Fibroblast of peridontal ligament (primary cell): Measurements from ENCODE around the gene LGMN.

Experiments used
- DNase-seq: peaks from one replicate; pipeline ENCODE4 v3.0.0-alpha.2; 2010; ENCODE audit errors: extremely low read depth

Gene LGMN

DNA sequence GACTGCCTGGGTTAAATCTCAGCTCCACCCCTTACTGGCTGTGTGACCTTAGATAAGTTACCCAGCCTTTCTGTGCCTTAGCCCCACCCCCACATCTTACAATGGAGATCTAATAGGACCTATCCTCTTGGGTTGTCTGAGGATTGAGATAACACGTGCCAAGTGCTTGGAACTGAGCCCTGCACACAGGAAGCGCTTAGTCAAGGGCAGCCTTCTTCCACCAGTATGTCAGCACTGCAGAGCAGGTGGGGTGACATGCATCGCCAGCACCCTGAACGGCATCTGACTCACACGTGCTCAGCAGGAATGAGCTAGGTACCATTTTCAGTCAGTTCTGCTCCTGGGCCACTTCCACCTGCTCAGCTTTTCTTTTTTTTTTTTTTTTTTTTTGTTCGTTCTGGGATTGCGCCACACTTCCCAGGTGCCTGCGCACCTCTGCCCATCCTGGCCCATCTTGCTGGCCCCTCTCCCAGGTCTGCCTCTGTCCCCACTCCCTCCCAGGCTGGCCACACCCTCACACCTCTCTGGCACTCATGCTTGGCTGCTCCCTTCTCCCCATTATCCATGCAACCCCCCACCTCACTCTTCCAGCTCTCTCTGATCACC lies 19.6 kb downstream of the LGMN start:
- DNase-seq = no peak

DNA sequence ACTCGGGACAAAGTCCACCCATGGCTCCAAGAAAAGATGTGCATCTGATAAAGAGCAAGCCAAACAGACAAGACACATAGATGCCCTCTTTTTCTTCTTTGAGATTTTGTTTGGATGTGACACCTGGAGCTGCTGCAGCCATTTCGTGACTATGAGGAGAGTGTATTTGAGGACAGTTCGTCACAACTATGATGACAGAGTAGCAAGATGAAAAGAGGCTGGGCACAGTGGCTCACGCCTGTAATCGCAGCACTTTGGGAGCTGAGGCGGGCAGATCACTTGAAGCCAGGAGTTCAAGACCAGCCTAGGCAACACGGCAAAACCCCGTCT lies 21.5 kb downstream of the LGMN start:
- no peak for DNase-seq

DNA sequence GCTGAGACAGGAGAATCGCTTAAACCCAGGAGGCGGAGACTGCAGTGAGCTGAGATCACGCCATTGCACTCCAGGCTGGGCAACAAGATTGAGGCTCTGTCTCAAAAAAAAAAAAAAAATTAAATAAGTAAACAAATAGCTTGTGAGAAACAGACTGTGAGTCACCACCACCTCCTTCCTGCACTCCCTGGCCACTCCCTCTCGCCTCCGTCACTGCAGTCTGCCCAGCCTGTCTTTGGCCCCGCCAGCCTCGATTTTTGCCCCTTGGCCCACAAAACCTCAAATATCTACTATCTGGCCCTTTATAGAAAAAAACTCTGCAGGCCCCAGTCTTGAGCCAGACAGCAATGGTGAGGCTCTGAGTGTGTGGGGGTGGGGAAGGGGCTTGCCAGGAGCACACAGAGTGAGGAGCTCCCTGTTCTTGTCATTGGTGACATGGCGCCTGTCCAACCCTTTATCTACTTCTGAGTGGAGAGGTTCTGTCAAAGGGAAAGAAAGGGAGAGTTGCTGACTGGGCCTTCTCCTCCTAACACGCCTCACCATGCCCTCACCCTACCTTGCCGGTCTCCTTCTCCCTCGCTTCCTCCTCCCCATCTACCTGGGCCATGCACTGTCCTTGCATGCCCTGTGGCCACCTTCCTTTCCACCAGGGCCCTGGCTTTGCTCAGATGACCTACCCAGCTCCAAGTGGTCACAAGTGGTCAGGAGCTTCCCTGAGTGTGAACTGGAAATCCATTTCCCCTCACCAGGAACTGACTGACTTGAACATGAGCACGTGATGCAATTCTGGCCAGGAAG lies 22.1 kb downstream of the LGMN start:
- peak; percentile 82 for DNase-seq

DNA sequence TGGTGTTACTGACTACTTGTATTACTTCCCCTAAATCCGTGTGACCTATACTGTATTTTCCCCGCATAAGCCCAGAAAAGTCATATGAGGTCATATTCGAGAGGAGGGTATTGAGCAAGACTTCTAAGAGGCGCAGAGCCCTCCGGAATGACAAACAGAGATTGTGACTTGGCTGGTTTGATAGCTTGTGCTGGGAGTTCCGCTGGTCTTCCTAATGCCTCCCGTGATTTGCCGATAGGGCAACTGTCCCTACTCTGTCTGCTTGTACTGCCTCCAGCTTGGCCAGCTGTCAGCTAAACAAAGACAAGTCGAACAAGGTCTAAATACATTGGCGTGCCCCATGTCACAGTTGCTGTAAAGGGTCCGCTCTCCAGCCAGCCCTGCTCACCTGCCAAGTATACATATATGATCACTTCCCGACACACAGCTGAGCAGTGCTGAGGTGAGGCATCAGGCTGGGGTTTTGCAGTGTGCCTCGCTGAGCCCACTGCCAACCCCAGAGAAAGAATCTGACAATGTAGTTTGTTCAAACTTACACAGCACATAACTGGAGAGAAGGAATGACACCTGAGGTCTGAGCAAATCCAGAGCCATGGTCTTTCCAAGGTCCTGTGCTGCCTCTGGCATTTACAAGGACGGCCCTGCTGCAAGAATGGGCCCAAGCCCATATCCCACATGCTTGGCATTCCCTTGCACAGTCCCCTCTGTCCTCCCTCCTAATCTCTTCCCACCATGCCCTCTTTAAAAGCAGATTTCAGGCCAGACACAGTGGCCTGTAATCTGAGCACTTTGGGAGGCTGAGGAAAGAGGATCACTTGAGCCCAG lies 23.7 kb downstream of the LGMN start:
- no peak for DNase-seq

DNA sequence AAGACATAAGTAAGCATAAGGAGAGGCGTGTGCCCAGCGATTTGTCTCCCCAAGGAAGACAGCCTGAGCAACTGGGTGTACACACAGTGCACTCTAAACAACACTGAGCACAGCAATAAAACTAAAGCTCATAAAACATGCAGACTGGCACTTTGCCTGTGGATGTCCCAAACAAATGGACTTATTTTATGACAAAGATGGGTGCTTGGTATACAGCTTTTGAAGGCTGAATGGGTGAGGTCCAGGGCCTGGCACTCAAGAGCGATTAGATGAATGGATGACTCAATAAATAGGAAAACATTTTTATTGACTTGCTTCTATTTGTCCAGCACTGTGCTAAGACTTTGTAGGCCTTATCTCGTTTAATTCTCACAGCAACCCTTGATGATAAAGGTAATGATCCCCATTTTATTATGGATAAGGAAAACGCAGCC lies 28.5 kb downstream of the LGMN start:
- no peak for DNase-seq

DNA sequence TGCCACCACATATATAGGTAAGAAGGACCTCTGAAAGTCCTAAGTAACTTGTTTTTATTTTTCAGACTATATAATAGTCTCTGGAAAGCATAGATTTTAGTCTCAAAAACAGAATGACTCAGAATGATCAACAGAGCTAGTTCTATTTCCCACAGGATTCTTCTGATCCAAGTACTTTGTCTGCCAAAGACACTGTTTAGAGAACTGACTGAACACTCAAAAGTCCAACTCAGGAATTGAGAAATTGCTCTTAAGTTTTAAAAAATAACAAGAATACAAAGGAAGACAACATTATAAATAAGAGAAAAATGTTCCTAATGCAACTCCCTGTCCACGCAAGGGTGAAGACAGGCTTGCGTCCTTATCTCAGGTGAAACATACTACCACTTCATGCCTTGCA lies 29.0 kb downstream of the LGMN start:
- peak; percentile 90 for DNase-seq

DNA sequence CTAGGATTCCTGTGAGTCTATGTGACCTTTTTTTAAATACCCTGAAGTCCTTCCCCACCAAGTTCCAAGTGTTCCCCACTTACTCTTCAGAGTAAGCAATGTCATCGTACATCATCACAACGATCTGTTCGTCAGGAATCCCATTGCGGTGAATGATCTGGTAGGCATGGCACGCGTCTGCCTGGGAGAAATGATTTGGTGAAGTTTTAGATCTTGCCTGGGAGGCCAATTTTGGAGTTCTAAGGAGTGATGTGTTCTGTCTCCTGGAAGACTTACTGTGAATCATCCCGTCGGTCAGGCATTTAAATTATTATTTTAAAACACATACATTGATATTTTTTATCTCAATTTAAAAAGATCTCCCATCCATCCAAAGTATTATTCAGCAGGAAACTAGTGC lies 29.8 kb downstream of the LGMN start:
- DNase-seq = peak; percentile 83

DNA sequence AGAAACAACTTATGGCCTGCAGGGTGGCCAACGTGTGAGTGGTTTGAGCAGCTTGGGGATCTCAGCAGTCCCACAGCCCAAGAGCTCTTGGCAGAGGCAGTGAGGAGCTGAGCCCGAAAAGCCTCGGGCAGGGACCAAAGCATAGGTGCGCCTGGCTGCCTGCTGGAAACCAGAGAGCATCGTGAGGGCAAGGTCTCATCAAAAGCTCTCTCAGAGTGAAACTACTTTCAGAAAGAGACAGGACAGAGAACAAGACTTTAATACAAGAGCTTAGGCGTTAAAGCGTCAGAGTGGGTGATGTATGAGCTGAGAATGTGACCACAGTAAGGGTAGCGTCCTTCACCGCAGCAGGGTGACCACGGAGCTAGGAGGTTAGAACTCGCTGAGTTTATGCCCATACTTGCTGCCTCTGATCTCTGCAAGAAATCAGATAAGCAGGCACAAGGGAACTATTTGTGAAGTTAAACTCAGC lies 30.8 kb downstream of the LGMN start:
- DNase-seq = peak; percentile 21

DNA sequence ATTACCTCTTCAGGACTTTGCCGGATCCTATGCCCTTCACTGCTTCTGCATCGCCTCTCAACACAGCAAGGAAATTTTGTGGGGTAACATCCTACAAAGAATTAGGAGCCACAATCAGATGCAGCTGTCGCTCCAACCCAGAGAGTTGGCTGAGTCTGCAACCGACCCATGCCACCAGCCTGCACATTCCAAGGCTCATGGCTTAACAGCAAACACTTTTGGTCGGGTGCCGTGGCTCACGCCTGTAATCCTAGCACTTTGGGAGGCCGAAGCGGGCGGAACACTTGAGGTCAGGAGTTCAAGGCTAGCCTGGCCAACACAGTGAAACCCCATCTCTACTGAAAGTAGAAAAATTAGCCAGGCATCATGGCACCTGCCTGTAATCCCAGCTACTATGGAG lies 32.3 kb downstream of the LGMN start:
- DNase-seq = no peak

DNA sequence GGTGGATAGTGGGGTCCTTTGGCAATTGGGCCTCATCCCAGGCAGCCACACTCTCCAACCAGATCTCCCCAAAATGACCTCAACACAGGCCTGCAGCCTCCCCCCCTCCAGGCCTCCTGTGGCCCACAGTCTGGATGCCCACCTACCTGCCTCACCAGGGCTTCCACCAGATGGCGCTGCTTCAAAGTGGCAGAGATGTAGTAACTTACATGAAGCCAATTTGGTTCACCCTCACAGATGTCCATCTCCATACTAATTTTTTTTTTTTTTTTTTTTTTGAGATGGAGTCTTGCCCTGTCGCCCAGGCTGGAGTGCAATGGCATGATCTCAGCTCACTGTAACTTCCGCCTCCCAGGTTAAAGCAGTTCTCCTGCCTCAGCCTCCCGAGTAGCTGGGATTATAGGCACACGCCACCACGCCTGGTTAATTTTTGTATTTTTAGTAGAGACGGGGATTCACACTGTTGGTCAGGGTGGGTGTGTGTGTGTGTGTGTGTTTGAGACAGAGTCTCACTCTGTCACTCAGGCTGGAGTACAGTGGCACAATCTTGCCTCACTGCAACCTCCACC lies 33.6 kb downstream of the LGMN start:
- DNase-seq = peak; percentile 71

DNA sequence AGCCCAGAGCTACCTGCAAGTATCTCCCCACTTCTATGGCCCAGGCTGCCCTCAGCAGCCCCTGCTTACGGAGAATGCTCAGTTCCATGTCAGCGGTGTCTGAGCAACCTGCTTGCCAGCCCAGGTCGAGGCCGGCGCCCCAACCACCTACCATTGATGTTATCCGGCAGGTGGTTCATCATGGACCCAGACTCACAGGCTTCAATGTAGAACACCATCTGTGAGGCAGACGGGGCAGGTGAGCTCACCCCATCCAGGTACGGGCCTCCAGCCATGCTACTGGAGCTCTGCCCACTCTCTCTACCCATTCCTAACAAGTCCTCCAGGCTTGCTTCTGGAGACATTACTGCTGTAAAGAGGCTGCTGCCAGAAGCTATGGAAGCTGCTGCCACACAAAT lies 35.8 kb downstream of the LGMN start:
- no peak for DNase-seq

DNA sequence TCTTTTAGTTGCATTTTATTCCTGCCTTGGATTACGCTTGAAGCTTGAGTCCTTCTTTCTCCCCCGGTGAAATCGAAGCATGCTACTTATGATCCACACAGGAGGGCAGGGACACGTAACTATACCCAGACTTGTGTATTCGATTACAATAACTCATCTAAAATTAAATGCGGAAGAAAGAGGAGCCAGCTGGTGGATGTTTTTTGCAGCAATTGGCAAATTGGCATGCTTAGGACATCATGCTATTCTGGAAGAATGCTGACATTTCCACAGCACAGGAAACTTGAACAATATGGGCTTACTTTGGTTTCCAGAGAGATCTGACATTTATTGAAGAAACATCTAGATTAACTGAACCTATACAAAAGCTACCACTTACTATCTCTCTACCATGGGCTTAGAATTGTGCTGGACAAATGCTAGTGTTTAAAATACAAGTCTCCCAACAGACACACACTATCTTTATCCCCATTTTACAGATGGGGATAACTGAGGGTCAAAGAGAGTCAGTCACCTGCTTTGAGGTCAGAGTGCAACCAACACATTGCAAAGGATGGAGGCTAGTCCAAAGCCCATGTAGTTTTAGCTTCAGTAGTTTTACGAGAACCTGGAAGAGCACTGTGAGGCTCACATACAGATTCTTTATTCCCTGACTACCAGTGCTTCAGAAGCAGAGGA lies 36.3 kb downstream of the LGMN start:
- DNase-seq = no peak

DNA sequence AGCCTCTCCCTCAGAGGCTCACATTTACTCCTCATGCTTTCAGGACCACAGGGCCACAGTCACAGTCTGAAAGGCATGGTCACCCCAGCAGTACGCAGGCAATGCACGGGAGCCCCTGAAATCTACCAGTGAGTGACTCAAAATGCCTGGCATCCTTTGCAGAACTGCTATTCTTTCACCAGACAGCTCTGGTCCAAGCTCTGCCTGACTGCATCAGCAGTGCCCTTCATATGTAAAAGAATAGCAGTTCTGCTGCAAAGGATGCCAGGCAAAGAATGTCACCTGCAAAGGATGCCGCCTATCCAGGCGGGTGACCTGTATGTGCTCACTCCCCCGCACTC lies 38.5 kb downstream of the LGMN start:
- no peak for DNase-seq

DNA sequence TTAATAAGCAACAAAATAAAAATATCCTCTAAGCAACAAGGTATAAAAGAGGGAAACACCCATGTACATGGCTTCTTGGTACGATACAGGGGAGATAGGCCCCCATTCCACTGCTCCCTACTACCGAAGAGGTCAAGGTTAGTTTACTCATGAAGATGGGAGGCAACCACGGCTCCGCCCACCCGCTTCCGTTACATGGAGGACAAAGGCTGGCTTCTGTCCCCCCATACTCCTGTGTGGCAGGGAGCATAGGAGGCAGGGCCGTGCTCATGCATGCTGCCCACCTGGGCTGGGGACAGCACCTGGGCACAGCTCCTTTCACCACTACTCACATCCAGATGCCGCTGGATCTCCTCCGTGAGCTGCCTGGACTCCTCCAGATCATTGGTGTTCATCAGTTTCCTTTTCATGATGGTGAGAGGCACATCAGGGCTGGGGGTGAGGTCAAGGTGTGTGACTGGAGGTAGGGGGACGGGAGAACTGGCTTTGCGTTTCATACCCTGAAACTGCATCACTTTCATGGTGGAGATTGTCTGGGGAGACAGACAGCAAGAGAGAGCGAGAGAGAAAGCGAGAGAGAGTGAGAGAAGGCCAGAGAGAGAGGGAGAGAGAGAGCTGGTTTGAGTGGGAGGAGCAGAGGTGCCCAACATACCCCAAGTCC lies 39.0 kb downstream of the LGMN start:
- DNase-seq = no peak

DNA sequence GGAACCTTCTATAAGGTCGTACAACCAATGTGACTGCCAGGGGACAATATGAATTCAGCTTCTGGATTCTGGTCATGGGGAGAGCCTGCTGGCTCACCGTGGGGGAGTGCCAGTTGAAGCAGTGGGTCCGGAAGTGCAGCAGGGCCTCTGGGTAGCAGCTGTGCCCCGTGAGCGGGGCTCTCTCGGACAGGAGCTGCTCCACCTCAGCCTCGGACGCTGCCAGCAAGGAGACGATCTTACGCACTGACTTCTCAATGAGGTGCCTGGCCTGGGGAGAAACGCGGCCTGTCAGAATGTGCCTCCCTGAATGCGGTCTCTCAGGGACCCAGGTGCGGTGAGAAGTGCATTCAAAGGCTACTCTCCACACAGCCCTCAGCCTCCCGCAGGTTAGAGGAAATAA lies 42.0 kb downstream of the LGMN start:
- no peak for DNase-seq

DNA sequence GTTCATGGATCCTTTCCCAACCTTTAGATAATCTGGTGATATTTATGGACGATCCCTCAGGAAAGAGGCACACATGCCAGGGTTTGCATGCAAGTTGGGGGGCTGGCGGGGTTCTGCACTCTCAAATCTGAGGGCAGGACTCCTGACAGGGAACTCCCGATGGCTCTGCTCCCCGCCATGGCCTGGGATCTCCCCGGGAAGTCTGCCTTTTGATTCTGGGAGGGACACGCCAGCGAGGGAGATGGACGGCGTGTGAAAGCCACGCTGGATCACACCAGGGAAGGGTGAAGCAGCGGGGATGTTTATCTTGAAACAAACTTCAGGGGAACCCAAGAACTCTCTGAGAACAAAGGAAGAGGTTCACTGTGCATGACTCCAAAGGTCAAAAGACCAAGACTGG lies 43.6 kb downstream of the LGMN start:
- DNase-seq = no peak

DNA sequence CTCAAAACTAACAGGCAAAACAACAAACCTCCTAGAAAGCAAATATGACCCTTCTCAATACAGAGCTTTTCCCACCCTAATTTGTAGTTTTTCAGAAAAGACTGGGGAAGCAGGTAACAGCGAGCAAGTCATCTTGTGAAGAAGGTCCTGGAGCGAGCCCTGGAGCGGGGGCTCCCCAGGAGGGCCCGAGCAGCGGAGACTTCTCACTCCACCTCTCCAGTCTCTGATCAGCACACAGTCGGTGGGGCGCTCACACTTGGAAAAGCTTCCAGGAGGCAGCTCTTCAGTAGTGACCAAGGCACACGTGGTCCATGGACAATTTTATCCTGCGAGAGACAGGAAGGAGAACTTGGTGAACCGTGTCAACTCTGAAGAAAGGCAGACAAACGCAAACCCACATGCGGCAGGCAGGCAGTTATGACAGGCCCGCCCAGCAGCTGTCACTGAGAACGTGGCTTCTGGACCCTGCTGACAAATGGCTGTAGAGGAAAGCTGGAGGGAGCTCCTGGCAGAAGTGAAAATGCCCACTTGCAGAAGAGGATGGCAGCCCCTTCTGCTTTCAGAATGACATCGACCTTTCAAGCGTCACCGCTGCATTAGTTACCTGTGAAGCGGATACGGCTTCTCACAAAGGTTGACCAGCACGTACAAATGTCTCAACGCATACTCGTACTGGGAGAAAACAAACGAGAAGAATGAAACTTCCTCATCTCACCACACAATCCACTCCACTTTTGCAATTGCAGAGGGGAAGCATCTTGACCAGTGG lies 44.2 kb downstream of the LGMN start:
- no peak for DNase-seq

DNA sequence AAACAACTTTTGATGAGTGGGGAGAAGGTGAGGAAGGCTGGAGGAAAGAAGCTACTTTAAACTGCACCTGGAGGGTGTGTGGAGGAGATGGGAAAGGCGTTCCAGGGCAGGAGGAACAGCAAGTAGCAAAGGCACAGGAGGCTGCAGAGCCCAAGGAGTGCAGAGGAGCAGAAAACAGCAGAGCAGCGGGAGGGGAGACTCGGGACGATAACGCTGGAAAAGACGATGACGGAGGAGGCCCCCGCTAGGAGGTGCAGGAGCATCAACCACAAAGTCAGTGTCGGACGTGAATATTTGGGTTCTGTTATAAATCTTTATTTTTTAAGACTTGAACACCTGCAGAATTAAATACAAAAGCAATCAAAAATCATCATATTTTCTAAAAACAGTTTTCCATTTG lies 44.9 kb downstream of the LGMN start:
- no peak for DNase-seq

DNA sequence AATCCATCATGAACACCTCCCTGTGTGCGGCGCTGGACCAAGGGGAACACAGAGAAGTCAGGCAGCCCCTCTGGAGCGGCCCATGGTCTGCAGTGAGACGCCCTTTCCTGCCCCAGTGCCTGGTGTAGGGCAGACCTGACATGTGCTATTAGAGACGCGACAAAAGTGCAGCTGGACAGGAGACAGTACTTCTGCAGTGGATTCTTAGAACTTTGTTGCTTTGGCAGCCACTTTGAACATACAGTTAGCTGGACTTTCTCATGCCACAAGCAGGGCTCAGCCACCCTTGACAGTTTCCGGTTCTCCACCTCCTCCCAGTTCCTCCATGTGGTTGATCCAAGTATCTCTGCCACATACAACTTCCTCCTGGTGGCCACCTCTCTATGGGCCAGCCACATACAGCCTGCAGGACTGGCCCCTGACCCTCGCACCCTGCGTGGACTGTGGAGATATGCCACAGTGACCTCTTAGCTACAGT lies 45.9 kb downstream of the LGMN start:
- no peak for DNase-seq

DNA sequence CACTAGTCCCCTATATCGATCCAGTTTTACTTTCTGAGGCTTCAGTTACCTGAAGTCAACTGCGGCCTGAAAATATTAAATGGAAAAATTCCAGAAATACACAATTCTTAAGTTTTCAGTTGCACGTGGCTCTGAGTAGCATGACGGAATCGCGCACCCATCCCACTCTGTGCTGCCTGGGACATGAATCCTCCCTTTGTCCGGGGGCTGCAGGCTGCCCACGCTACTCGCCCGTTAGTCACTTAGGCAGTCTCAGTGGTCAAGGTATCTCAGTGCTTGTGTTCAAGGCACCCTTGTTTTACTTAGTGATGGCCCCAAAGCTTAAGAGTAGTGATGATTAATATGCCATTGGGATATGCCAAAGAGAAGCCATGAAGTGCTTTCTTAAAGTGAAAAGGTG lies 46.6 kb downstream of the LGMN start:
- DNase-seq = no peak

DNA sequence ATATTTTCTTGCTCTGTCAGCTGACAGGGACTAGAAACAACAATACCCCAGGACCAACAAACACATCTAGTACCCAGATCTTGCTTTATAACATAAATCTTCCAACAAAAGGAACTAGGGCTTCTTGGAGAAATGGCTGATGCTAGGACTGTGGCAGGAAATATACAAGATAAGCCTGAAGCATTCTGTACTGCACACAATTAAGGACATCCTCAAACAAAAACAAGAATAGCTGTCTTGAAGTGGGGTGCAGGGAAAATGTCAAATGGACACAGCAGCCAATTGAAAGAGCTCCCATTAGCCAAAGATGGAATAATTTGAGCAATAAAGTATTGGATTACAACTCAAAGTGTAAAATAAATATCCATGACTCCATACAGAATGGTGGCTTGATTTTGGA lies 50.0 kb downstream of the LGMN start:
- no peak for DNase-seq
